GM21529 (cell line): ENCODE results near the gene WDR74.
A peak's percentile ranks its signal among the peaks of the same experiment; 100 is the strongest.
"Not testable (repeated sequence)": the region's sequence is repeated elsewhere in the genome, so short reads cannot be mapped to it uniquely, and the experiment has no call there.

Source experiments
- ATAC-seq: cut with Tn5 transposase; IDR thresholded peaks from one replicate; pipeline ENCODE4 v1.9.1; 2021; ENCODE audit not compliant: unreplicated experiment

WDR74 gene

DNA sequence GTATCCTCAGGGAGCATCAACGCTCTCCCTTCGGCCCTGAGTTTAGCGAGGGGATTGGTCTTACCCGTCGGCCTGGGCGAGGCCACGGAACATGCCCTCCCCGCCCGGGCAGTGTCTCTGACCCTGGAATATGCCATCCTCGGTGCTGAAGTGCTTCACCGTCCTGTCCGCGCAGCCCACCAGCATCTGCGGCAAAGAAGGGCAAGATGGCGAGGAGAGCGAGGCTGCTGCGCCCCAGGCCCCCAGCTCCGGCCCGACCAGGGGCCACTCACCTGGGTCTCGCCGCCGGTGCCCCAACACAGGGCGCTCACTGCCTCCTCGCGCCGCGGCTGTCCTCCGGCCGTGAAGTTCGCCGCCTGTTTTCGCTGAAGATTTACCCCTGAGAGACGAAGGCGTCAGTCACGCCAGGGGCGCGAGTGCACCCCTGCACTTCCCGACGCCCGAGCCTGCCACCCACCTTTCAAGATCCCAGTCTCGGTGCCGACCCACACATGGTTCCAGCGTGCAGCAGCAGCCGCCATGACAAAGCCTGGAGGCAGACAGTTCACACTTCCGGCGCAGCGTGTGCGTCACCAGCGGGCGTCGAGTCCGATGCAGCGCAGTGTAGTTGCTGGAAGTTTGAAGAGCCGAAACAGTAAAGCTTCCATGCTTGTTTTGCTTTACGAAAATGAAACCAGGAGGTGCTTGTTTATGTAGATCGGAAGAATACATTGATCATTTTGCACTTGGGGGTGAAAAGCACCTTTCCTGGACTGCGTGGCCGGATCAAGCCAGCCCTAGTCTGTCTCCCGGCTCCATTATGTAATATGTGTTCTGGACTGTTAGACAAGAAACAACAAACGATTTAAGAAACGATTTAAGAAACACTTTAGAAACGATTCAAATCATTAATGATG, at the start of gene WDR74:
Gene WDR74 (minus strand): TSS at position 541 of the 896 bp plus-strand sequence. CDS start 20 bp downstream, at position 521.
- peak; percentile 47 for ATAC-seq

DNA sequence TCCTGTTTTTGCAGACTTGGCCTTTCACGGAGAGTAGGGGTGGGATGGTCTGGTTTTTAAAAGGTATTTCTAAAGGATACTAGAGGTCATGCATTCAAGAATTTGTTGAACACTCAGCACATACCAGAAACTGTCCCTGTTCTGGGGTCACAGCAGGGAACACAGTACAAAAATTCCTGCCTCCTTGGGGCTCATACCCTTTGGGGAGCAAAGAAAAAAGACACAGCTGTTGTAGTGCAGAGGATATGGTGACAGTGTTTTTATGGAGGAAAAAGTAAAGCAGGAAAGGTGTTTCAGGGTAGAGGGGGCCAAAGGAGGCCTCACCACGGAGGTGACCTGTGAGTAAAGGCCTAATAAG, 49.7 kb upstream of the WDR74 start:
- no peak for ATAC-seq

DNA sequence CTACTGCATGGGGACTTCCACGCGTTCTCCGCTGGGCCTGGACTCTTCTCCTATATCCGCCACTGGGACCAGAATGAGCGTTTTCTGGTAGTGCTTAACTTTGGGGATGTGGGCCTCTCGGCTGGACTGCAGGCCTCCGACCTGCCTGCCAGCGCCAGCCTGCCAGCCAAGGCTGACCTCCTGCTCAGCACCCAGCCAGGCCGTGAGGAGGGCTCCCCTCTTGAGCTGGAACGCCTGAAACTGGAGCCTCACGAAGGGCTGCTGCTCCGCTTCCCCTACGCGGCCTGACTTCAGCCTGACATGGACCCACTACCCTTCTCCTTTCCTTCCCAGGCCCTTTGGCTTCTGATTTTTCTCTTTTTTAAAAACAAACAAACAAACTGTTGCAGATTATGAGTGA, 49.0 kb upstream of the WDR74 start:
- ATAC-seq = no peak

- ATAC-seq = no peak
Measured at GRCh38 chr11:62885137-62885750, 45.9 kb upstream of the WDR74 start.

GRCh38 chr11:62883673-62884072, 44.3 kb upstream of the WDR74 start:
- ATAC-seq = no peak

DNA sequence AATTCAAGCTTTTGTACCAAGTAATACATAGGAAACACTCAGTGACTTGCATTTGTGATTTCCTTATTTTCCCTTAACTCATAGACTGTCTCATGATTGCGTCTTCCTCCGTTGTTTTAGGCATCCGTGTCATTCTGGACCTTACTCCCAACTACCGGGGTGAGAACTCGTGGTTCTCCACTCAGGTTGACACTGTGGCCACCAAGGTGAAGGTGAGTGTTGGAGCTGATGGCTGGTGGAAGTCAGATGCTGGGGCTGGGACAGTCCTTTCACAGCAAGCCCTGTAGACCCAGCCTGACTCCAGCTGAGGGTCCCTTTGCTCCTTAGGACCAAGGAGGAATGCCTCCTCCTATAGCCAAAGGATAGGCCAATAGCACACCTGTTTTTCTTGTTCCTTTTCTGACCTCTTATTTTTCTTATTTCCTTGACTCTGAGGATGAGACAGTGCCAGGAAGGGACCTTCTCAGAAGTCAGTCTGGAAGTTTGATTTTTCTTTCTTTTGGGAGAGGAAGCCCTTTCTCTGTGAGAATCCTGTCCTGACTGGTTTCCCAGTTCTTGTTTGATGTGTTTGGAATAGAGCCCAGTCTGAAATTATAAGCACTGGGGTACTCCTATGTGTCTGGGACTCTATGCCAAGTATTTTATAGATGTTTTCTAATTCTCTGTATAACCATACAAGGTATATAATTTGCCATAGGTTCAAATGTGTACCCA, 43.6 kb upstream of the WDR74 start:
- ATAC-seq = no peak

DNA sequence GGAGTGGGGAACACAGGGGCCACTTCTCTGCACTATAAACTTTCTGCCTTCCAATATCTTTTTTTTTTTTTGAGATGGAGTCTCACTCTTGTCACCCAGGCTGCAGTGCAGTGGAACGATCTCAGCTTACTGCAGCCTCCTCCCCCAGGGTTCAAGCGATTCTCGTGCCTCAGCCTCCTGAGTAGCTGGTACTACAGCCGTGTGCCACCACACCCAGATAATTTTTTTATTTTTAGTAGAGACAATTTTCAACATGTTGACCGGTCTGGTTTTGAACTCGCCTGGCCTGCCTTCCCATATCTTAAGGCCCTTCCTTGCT, 43.0 kb upstream of the WDR74 start:
- no peak for ATAC-seq

DNA sequence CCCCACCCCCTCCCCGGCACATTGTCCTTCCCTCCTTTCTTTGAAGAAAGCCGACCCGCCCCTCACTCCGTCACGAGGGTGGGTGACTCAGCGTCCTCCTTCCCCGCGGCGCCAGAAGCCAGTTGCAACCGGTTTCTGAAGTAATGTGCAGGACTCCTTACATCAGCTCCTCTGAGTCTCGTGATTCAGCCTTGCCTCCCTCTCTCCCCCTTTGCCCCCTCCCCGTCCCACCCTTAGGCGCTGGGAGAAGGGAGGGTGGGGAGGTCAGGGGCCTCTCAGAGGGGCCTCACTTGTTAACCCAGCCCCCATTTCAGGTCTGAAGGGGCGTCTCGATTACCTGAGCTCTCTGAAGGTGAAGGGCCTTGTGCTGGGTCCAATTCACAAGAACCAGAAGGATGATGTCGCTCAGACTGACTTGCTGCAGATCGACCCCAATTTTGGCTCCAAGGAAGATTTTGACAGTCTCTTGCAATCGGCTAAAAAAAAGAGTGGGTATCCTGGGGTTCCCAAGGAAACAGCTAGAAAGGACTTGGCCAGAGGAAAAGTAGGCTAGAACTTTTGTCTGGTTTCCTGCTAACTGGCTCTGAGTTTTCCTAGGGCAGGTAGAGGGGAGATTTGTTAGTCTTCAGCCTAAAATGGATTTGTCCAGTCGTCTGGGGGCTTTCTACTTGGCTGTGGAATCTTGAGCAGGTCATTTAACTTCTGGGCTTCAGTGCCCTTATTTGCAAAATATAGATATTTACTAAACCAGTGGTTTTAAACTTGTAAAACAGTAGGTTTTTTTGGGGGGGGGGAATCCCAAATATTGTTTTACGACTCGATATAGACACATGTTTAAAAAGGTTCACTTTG, 42.4 kb upstream of the WDR74 start:
- peak; percentile 38 for ATAC-seq

GRCh38 chr11:62880803-62881578, 41.6 kb upstream of the WDR74 start, which contains the start of gene SLC3A2:
TSS of gene SLC3A2 (plus strand) at chr11:62880896. CDS start at chr11:62881024, 128 bp downstream.
- peak; percentile 75 for ATAC-seq

- peak; percentile 30 for ATAC-seq
Measured at GRCh38 chr11:62880231-62880802, 40.9 kb upstream of the WDR74 start.

- no peak for ATAC-seq
Measured at GRCh38 chr11:62879235-62879978, 40.0 kb upstream of the WDR74 start.

GRCh38 chr11:62876712-62877111, 37.3 kb upstream of the WDR74 start:
- no peak for ATAC-seq

- ATAC-seq = no peak
Measured at GRCh38 chr11:62875698-62876478, 36.5 kb upstream of the WDR74 start.

DNA sequence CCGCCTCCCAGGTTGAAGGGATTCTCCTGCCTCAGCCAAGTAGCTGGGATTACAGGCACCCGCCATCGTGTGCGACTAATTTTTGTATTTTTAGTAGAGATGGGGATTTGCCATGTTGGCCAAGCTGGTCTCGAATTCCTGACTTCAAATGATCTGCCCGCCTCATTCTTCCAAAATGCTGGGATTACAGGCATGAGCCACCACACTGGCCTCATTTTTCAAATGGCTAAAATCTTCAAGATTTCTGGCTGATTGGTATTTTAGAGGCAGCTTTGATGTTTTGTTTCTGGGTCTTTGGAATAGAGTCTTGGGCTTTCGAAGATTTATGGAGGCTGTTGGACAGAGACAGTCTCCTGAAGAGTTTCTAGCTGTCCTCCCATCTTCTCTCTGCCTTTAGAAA, 35.5 kb upstream of the WDR74 start:
- ATAC-seq = no peak

DNA sequence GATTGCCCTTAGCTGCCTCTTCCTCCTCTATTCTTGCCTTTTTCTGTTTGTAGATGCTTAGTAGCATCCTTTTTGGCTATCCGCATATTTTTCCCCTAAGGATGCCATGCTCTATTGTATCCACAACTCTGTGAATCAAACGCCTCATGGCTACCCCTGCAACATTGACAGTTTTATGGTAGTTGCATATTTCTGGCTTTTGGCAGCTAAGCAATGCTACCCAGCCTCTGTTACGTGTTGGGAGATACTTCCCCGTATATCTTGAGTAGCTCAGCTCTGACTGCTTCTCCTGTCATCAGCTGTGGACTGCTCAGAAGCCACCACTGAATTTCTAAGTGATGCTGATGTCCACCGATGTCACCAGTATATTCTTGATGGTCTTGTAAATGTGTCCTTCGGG, 26.2 kb upstream of the WDR74 start:
- no peak for ATAC-seq

DNA sequence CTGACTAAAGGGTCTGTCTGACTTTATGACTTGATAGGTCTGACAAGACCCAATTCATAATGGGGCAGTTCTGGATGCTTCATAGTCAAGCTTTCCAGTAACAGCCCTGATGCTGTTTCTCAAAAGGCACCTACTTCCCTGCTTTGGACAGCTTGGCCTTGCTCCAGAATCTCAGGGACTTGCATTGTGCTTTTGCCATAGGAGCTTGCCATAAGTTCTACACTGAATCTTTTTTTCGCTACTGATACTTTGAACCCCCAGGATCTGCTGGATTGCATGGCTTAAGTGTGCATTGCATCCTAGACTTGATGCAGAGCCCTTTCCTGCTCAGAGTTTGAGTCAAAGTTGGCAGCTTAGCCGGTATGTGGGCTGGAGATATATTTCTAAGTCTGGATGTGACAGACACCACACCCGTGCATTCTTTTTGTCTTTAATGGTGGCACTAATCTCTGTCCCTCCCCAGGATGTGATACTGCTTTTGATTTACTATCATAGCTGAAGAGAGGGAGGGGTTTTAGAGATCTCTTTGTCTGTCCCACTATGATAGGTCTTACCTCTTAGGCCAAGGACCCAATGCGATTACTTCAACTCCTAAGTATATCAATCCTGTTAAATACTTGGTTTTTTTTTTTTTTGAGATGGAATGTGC, 24.4 kb upstream of the WDR74 start:
- ATAC-seq = no peak

DNA sequence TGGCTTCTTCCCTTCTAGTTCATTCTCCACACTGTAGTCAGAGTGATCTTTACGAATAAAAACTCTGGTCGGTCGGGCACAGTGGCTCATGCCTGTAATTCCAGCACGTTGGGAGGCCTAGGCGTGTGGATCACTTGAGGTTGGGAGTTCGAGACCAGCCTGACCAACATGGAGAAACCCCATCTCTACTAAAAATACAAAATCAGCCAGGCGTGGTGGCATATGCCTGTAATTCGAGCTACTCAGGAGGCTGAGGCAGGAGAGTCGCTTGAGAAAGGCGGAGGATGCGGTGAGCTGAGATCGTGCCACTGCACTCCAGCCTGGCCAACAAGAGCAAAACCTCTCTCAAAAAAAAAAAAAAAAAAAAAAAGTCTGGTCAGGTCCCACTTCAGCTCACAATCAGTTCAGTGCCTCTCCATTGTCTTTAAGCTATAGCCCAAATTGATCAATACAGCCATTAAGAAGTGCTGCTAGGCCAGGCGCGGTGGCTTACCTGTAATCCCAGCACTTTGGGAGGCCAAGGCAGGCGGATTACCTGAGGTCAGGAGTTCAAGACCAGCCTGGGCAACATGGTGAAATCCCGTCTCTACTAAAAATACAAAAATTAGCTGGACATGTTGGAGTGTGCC, 22.3 kb upstream of the WDR74 start:
- ATAC-seq = not testable (repeated sequence)
